Measurements from ENCODE around the gene SPNS2.

The SPNS2 gene

DNA sequence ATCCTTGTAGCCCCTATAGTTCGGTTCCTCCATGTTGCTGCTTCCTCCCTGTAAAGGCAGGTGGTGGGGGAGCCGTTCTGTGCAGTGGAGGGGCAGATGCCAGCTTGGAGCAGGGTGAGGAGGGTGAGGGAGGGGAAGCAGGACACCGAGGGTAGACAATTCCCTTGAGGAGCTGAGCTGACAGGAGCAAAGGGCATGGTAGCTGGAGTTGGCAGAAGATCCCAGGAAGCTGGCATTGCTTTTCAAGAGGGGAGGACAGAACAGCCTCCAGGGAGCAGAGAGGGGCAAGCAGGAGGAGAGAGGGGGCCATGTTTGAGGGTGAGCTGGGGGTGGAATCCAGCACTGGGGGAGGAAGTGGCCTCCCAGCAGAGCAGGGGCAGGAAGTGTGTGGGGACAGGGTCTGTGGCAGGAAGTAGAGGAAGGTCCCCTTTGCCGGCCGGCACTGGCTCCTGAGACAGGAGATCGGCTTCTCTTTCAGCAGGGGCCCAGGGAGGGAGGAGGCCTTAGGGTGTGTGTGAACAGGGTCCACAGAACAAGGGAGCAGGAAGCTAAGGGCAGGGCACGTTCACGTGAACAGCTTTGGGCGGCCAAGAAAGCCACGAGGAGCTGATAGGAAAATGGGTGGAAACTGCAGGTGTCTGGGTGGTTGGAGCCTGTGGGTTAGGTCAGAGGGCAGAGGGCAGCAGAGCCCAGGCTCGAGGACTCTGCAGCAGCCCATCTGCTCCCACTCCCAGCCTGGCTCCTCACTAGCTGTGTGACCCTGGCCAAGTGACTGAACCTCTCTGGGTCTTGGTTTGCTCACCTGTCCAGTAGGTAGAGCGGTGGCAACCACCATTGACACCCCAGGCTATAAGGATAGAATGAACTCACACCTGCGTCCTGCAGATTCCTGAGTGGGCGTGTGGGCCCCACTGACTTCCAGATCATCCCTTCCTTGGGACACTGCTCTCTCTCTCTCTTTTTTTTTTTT, 17.5 kb upstream of the SPNS2 start:
- DNase-seq: peak; percentile 49

DNA sequence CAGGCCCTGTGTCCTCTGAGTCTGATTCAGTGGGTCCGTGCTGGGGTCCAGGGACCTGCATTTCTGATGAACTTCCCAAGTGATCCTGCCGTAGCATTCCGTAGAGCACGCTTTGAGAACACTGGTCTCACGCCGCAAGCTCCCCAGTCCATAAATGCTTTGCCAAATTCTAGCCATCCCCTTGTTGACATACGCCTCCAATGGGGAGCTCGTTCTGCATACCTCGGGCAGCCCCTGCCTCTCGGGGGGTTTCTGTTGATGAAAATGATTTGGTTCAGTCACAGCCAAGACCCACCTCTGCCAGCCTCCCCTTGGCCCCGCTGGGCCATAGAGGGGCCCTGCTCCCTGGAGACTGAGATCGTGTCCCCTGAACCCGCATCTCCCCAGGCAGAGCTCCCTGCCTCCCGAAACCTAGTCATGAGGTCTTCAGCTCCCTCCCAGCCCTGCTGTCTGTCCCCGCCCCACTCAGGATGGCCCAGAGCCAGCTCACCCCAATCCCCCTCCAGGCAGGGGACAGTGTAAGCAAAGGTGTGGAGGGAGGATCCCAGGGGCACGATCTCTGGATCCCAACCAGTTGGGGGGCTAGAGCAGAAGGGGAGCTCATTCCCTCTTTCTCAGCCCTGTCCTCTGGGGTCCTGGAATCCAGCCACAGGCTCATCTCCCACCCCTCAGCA, 16.2 kb upstream of the SPNS2 start:
- DNase-seq: no peak

DNA sequence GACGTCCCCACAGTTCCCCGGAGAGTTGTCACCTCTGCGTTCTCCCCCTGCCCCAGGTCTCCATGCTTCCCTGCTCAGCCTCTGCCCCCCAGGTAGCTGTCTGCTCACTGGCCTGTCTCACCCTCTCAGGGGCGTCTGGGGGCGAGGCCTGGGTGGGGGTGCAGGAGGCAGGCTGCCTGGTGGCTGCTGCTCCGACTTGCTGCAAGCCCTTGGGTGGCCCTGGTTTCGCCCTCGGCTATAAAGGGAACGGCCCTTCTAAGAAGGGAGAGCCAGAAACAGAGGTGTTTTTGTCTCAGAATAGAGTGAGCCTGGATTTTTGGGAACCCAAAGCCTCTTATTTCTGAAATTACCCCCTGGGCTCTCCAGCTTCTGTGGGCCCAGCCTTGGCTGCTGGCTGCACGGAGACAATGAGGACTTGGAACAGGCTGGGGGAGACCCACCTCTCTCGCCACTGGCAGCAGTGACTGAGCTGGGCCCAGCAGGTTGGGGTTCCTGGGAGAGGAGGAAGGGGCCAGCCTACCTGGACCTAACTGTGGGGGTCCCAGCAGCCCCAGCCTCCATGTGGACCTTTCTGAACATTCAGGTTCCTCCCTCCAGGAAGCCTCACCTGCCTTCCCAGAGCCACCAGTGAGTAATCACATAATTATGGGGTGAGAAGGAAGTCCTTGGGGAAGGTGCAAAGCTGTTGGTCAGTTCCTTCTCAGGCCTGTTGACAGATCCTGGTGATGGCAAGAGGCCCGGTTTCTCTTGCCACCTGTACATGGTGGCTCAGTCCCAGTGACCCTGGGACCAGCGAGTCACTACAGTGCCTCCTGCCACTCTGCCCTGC, 15.5 kb upstream of the SPNS2 start:
- DNase-seq: no peak

DNA sequence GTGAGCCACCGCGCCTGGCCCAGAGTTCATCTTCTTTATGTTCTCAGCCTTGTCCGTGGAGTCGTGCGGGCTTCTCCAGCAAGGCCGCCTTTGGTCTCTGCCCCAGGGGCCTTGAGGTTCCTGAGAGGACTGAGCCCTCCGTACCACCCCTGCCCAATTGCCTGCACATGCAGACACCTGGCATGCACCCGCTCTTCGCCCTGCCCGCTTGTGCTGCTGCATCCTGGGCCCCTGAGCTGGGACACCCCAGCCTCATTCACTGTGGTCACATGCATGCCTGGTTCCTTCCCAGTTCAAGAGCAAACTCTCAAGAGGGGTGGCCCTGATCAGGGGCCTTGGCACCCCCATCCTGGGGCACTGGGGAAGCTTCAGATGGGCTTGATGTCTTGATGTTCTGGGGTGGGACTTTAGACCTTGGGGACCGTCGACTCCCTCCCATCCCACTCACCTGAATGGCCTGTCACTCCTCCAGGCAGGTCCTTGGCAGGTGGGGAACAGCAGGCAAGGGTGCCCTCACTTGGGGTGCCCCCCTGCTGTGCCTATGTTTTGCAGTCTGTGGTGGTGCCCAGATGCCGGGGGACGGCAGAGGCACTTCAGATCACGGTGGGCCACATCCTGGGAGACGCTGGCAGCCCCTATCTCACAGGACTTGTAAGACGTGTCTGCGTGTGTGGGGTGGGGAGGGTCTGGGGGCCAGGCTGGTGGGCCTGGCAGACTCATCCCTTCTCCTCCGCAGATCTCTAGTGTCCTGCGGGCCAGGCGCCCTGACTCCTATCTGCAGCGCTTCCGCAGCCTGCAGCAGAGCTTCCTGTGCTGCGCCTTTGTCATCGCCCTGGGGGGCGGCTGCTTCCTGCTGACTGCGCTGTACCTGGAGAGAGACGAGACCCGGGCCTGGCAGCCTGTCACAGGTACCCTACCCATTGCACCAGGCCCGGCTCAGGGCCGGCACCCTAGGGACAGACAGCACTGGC, 12.7 kb upstream of the SPNS2 start:
- DNase-seq: peak; percentile 49

DNA sequence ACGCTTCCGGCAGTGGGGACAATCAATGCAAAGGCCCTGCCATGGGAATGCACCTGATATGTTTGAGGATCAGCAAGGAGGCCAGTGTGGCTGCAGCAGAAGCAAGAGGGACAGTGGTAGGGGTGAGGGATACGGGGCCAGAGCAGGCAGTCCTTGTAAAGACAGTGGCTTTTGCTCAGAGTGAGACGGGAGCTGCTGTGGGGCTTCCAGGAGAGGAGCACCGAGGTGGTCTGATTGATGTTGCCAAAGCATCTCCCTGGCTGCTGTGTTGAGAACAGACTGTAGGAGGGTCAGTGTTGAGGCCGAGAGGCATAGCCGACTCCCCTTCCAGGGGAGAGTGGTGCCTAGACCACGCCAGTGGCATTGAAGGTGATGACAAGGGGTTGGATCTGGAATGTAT, 11.4 kb upstream of the SPNS2 start:
- no peak for DNase-seq

DNA sequence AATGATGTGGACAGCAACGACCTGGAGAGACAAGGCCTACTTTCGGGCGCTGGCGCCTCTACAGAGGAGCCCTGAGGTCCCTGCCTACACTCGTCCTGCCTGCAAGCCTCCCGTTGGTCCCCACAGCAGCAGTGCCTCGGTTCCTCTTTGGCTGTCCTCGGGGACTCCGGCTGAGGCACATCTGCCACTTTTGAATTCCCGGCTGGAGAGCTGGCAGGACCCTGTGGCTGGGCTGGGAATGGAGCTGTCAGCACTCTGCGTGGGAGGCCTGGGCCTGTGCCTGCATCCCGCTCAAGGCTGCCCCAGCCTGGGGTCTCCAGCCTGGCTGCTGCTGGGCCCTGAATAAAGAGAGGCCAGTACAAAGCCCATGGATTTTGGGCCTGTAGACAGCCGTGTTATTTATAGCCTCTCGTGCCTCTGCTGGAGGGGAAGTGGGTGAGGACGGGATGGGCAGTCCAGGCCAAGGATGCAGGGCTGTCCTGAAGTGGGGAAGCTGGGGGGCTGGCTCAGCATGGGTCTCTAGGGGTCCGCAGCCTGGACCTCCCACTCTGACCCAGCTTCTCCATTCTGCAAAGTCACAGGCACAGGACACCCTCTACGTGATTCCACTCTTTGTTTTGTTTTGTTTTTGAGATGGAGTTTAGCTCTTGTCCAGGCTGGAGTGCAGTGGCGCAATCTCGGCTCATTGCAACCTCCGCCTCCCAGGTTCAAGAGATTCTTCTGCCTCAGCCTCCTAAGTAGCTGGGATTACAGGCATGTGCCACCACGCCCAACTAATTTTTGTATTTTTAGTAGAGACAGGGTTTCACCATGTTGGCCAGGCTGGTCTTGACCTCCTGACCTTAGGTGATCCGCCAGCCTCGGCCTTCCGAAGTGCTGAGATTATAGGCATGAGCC, 10.6 kb upstream of the SPNS2 start:
- DNase-seq: no peak

DNA sequence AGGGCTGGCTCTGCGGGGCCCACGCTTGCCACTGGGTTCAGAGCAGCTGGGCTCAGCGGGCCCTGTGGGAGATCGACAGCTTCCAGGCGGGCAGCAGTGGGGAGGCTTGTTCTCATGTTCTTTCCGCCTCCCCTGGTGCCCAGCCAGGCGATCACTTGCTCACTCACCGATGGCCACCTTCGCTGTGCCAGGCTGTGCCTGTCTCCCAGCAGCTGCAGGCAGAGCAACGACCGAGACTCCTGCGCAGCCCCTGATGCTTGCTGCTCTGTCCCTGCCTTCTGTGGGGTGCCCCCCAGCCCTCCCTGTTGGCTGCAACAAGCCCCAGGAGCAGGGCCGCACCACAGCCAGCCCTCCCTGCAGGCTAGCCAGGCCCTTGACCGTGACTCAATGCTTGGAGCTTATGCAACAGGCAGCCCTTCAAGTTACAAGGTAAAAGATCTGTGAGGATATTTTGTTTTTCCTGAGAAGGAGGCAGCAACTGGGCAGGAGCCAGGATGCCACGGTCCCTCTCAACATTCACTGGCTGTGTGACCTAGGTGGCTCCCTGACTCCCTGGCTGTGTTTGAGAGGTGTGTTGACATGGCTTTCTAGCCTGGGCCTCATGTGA, 9.6 kb upstream of the SPNS2 start:
- DNase-seq: no peak

DNA sequence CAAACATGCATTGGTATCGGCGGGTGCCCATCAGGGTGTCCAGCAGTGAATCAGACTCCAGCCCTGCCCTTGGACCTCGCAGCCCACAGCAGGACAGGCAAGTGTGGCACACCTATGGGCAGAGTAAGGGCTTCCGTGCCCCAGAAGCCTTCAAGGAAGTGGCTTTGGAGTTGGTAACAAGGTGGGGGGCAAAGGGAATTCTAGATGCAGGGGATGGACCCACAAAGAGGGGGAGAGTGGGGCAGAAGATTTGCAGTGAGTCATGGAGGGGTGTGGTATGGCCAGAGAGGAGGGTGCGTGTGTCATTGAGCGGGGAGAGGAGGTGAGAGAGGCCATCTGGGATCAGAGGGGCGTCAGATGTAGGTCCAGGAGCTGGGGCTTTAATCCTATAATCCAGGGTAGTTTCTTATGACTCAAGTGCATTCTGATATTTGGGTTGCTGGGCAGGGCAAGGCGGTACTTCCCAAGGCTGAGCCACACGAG, 8.5 kb upstream of the SPNS2 start:
- DNase-seq: no peak

DNA sequence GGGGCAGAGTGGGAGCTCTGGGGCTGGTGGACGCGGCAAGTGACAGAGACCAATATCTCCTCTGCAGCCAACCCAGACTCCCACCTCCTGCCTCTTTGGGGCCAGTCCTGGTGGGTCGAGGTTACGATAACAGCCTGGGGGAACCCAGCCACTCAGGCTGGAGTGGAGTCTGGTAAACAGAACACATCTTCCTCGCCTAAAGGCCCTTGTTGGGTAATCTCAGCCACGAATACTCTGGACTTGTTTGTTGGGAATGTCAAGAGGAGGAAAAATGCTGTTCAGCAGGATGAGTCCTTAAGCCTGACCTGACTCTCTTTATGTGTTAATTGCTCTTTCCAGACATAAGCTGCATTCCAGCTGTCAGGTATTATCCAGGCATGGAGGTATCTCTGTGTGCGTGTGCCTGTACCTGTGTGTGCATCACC, 8.0 kb upstream of the SPNS2 start:
- DNase-seq: no peak

DNA sequence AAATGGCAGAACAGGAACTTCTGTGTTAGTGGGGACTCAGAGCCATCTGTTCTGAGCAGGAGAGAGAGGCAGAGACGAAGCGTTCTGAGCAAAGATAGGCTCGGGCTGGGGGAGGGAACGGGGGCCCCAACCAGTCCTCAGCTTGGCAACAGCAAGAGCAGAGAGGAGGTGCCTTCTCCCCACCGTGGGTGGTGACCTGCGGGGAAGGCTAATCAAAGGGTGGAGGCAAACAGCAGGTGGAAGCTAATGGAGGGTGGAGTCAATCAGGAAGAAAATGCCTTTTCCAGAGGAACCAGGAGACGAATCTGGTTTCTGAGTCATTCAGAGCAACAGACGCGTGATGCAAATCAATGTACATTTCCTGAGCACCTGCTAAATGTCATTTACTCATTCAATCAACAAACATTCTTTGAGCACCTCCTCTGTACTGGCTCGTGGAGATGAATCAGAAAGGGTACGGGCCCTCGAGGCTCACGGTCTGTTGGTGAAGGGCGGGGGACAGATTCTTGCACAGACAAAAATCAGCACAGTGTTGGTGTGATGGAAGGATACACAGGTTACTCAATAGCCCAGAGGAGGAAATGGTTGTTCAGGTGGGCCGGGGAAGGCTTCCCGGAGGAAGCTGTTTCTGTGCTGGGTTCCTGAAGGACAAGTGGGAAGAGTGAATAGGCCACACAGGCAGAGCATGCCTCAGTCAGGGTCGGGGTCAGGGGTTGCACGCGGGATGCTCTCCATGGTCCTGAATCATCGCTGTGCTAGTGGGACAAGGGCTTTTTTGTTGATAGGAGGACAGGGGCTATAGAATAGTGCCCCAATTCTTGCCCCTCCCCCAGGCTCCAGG, 5.7 kb upstream of the SPNS2 start:
- no peak for DNase-seq

DNA sequence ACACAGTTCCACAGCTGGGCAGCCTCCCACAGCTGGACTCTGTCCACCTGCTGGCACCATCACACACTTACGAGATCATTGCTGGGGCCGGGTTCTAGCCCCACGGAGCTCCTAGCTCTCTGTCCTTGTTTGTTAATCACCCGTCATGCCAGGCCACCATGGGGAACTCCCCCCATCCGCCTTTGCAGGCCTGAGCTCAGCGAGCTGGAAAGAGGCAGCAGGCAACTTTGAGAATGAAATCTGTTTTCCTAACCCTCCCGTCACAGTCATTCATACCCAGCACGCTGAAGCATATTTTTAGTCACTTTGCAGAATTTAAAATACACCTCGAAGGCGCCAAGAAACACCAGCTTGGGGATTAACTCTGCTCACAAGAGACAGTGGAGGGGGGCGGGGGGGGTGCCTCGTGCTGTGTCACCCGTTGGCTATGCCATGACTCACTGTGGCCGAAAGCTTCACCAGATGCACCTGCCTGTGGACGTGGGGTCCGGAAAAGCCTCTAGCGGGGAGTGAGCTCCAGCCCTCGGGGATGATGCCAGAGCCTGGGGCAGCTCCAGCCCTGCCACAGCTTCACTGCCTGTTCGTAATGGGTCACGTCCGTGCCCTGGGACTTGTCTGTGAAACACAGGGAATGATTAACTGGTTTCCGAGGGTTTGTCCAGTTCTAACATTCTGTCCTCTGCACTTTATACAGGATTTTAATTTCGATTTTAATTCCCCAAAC, 1.4 kb upstream of the SPNS2 start:
- no peak for DNase-seq

DNA sequence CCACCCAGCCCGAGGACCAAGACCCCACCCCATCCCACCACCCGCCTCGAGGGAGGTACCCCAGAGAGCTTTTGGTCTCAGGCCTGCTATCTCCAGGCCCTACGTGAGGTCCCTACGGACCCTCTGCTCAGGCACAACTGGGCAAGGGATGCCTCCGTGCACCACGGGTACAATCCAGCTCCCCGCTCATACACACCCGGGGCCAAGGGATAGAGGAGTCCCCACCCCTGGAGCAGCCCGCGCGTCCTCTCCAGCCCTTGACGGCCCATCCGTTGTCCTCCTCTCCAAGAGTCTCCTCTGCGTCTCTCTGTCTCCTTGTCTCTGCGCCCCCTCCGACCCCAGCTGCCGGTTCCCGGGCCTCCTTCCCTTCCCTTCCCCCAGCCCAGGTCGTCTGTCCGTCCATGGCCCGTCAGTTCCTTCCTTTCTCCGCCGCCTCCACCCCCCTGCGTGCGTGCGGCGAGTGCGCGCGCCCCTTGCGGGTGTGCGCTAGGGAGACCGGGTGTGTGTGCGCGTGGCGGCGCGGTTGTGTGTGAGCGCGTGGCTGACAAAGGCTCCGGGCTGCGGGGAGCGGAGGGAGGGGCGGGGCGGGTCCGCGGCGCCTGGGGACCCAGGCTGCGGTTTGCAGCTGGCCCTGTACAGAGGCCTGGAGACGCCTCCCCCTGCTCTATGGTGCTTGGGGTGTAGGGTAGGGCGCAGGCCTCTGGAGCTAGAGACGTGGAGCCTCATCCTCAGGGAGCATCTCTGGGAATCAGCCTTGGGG, 930 bp downstream of the SPNS2 start:
- peak; percentile 35 for DNase-seq

DNA sequence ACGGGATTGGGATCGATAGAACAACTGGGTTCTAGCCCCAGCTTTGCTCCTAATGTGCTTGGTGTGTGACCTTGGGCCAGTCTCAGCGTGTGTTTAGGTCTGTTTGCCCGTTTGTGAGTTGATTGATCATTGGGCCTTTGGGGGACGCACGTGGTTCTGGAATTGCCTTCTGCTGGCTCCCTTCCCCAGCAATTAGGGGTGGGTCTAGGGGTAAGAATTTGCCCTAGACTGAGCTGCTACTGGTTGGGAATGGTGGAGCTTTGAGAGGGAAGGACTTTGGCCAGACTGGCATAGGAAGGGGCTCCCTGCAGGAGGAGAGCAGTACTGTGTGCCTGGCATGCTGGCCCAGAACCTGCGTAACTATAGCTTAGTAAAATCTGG, 1.5 kb downstream of the SPNS2 start:
- DNase-seq: no peak

DNA sequence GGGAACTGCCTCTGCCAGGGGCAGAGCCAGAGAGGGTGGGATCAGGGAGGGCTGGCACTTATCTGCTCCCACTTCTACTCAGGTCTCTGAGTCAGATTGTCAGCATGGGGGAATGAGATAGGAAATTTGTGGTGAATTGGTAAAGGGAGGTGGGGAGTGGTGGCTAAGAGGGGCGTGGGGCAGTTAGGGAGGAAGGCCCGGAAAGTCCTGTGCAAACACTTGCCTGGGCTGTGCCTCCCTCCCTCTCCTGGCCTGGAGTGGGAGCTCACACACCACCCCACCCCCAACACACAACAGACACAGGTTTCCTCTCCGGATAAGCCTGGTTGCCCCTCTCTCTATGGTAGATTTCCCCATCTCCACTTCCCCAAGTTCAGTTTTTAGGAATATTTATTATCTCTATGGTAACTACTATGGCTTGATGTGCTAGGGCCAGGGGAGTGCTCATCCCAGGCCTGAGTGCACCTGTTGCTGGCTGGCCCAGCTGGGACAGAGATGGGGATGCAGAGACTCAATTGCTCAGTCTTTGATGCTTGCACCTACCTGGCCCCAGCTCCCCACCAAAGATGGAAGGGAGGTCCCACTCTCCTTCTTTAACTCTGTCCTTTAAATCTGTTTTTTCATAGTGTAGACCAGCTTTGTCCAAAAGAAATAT, 2.7 kb downstream of the SPNS2 start:
- no peak for DNase-seq

DNA sequence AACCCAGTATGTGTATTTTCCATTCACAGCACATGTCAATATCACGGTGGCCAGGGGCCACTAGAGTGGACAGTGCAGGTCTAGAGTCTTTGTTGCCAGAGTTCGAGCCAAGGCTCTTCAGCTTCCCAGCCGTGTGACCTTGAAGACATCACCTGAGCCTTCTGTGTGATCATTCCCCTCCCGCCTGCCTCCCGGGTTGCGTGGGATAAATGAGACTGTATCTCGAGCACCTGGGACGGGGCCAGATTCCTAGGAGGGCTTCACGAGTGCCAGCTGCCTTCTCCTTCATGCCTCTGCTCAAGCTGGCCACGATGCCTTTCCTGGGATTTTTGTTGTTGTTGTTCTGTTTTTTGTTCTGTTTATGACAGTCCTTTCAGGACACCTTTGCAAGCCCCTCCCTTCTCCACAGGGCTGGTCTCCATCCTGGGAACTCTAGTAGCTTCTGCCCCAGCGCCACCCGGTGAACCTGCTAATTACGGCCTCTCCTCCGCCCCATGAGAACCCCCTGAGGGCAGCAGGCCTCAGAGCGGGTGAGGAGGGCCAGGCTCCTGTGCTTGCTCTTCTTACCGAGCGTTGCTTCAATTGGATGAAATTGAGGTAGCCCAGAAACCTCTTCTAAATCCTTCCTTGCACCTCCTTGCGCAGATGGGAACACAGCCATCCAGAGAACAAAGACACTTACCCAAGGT, 3.9 kb downstream of the SPNS2 start:
- DNase-seq: no peak

DNA sequence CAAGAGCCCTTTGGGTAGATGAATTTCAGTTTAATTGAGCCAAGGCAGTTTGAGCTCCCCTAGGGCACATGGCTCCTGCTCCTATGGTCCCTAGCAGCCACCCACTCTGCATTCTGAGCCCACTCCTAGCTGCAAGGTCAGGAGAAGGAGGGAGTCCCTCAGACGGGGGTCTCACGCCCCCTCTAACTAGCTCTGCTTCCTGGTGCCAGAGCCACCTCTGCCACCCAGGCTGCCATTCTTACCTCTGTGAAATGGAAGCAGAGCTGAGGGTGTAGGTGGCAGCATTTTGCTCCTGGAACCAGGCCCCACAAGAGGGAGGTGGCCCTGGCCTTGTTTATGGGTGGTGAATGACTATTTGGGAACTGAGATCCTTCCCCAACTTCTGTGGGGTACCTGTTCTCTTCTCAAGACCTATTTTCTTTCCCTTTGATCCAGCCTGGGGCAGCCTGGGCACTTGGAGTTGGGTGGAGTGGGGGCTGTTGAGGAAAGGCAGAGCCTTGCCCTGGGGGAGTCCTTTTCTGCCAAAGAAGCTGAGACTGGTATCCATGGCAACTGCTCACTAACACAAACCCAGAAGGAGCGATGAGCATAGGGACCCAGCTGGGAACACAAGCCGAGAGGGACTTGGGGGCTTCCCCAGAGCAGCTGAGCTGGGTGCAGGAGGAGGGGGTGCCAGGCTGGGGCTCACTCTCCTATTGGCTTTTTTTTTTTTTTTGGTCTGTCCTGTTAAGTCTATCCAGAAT, 4.8 kb downstream of the SPNS2 start:
- no peak for DNase-seq
